DOHH2 (cell line): Measurements from ENCODE around the gene CACNA1D.

Source experiments
- H3F3A ChIP-seq: fragments of 200-600 bp; sonication (generic), shearing (Covaris generic); 2 replicates; pipeline ENCODE4 v1.6.0; 2016; ENCODE audit warnings: antibody characterized with exemption, mild to moderate bottlenecking; ENCODE audit not compliant: control insufficient read depth, insufficient read depth
- H3K27ac ChIP-seq: fragments of 200-600 bp; sonication (generic); 2 replicates; pipeline ENCODE4 v1.5.1; 2014; ENCODE audit warnings: low read depth, mild to moderate bottlenecking, low read length, moderate library complexity
- H3K27me3 ChIP-seq: fragments of 200-600 bp; sonication (generic); 2 replicates; pipeline ENCODE4 v1.6.1; 2014; ENCODE audit warnings: mild to moderate bottlenecking, low read length, mixed read lengths; ENCODE audit not compliant: control insufficient read depth
- H3K36me3 ChIP-seq: fragments of 200-600 bp; sonication (generic); 2 replicates; pipeline ENCODE4 v1.6.1; 2014; ENCODE audit warnings: mild to moderate bottlenecking, low read length, moderate library complexity, mixed read lengths; ENCODE audit not compliant: control insufficient read depth
- H3K4me1 ChIP-seq: fragments of 200-600 bp; sonication (generic); 2 replicates; pipeline ENCODE4 v1.6.1; 2014; ENCODE audit warnings: mild to moderate bottlenecking, low read length, mixed read lengths; ENCODE audit not compliant: control insufficient read depth
- H3K4me2 ChIP-seq: fragments of 200-600 bp; sonication (generic); 2 replicates; pipeline ENCODE4 v1.6.0; 2014; ENCODE audit warnings: mild to moderate bottlenecking, low read length, moderate library complexity
- H3K4me3 ChIP-seq: fragments of 200-600 bp; sonication (generic); 2 replicates; pipeline ENCODE4 v1.5.1; 2014; ENCODE audit warnings: mild to moderate bottlenecking, low read length, mixed read lengths
- H3K79me2 ChIP-seq: fragments of 200-600 bp; sonication (generic); 2 replicates; pipeline ENCODE4 v1.6.1; 2014; ENCODE audit warnings: mild to moderate bottlenecking, low read length, mixed read lengths; ENCODE audit not compliant: control insufficient read depth
- H3K9me2 ChIP-seq: fragments of 200-600 bp; sonication (generic); replicated peaks from 2 replicates; pipeline ENCODE4 v1.6.1; 2014; ENCODE audit warnings: mild to moderate bottlenecking, low read length, mixed read lengths; ENCODE audit not compliant: control insufficient read depth
- H3K9me3 ChIP-seq: fragments of 200-600 bp; sonication (generic); 2 replicates; pipeline ENCODE4 v1.6.1; 2014; ENCODE audit warnings: antibody characterized with exemption, low read length, mixed read lengths; ENCODE audit not compliant: control insufficient read depth, insufficient read depth
- H4K20me1 ChIP-seq: fragments of 200-600 bp; sonication (generic); 2 replicates; pipeline ENCODE4 v1.6.0; 2014; ENCODE audit warnings: low read depth, mild to moderate bottlenecking, antibody characterized with exemption, low read length, moderate library complexity; ENCODE audit not compliant: control insufficient read depth, insufficient read depth
- EZH2phosphoT487 ChIP-seq: fragments of 200-600 bp; sonication (generic); IDR thresholded peaks from 2 replicates; pipeline ENCODE4 v1.6.1; 2017; ENCODE audit warnings: borderline replicate concordance, mild to moderate bottlenecking, antibody characterized with exemption, low read length, moderate library complexity, mixed read lengths
- TF ChIP-seq, protein P1 (sequence below): fragments of 200-600 bp; sonication (generic); IDR thresholded peaks from one replicate; pipeline ENCODE4 v1.5.1; 2014; ENCODE audit warnings: antibody characterized with exemption, mild to moderate bottlenecking, low read depth, low read length; ENCODE audit not compliant: poor library complexity, severe bottlenecking

CACNA1D gene

DNA sequence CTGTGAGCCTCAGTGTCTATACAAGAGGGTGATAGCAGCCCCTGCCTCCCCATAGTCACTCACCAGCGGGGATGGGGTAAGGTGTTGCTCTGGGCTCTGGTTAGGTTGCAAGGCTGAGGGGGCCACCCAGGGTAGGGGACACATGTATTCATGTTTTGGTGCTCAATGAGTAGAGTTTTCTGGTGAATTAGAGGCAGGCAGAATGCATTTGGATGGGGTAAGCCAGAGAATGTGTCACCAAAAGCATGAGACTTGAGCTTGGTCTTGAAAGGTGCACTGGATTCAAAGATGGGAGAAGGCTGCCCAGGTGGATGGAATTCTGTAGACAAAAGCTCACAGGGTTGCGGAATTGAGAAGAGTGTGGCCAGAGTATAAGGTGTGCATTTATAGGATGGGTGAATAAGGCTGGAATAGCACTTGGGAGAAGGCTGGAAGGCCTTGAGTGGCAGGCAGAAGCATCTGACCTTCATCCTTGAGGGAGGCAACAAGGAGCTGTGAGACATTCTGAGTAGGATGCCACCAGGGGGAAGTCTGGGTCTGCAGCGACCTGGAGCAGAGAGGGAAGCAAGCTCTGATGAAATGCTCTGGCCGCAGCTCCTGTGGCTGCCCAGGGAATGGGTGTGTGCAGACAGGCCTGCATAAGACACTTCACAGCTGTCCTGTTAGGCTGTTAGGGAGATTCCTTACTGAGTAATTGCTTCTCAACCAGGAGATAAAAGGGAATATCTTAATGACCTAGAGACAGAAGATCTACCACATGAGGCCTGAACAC is 202.2 kb downstream of the CACNA1D start:
- Histone ChIP-seq H3K27ac (no peak overlapping the region), H3K4me1 (no peaks in the 10 kb centered on the region), H3K4me2 (no peak overlapping the region), H3K4me3 (no peak overlapping the region), H3K9me3 (no peaks in the 10 kb centered on the region), H3K9me2 (no peaks in the 10 kb centered on the region), H4K20me1 (no peaks in the 10 kb centered on the region), H3F3A (no peaks in the 10 kb centered on the region), H3K36me3 (no peaks in the 10 kb centered on the region), H3K27me3 (peaks cover 16% of the 10 kb centered on the region; the same call in 1 of the 2 replicates), H3K79me2 (no peaks in the 10 kb centered on the region)
- TF ChIP-seq, protein P1, sequence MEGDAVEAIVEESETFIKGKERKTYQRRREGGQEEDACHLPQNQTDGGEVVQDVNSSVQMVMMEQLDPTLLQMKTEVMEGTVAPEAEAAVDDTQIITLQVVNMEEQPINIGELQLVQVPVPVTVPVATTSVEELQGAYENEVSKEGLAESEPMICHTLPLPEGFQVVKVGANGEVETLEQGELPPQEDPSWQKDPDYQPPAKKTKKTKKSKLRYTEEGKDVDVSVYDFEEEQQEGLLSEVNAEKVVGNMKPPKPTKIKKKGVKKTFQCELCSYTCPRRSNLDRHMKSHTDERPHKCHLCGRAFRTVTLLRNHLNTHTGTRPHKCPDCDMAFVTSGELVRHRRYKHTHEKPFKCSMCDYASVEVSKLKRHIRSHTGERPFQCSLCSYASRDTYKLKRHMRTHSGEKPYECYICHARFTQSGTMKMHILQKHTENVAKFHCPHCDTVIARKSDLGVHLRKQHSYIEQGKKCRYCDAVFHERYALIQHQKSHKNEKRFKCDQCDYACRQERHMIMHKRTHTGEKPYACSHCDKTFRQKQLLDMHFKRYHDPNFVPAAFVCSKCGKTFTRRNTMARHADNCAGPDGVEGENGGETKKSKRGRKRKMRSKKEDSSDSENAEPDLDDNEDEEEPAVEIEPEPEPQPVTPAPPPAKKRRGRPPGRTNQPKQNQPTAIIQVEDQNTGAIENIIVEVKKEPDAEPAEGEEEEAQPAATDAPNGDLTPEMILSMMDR, result no peak
- no peak for TF ChIP-seq EZH2phosphoT487

- Histone ChIP-seq H3K27me3 (peaks cover 7% of the 10 kb centered on the region; the same call in 1 of the 2 replicates), H3K9me3 (no peaks in the 10 kb centered on the region)
- TF ChIP-seq EZH2phosphoT487, result no peak
- TF ChIP-seq, protein P1, result no peak
Measured at GRCh38 chr3:53700441-53700840, 206.0 kb downstream of the CACNA1D start.

GRCh38 chr3:53702776-53703530 is 208.5 kb downstream of the CACNA1D start:
- H3K4me3 ChIP-seq, result no peak overlapping the region

More at GRCh38 chr3:53700441-53700840, 206.0 kb downstream of the CACNA1D start:
- H3K79me2 ChIP-seq, result no peaks in the 10 kb centered on the region
- no peak overlapping the region for H3K4me3 ChIP-seq
- H3F3A ChIP-seq, result no peaks in the 10 kb centered on the region
- no peak overlapping the region for H3K27ac ChIP-seq
- no peaks in the 10 kb centered on the region for H4K20me1 ChIP-seq
- no peak overlapping the region for H3K4me2 ChIP-seq
- no peaks in the 10 kb centered on the region for H3K4me1 ChIP-seq
- H3K9me2 ChIP-seq, result no peaks in the 10 kb centered on the region
- no peaks in the 10 kb centered on the region for H3K36me3 ChIP-seq

More at GRCh38 chr3:53702776-53703530, 208.5 kb downstream of the CACNA1D start:
- TF ChIP-seq EZH2phosphoT487, result no peak
- TF ChIP-seq, protein P1, result no peak
- H3K36me3 ChIP-seq, result no peaks in the 10 kb centered on the region
- no peak overlapping the region for H3K4me2 ChIP-seq
- no peak overlapping the region for H3K27ac ChIP-seq
- H3K4me1 ChIP-seq, result no peaks in the 10 kb centered on the region
- no peaks in the 10 kb centered on the region for H3K9me2 ChIP-seq
- H3K27me3 ChIP-seq, result no peaks in the 10 kb centered on the region; the same call in 1 of the 2 replicates
- H4K20me1 ChIP-seq, result no peaks in the 10 kb centered on the region
- no peaks in the 10 kb centered on the region for H3K79me2 ChIP-seq
- no peaks in the 10 kb centered on the region for H3F3A ChIP-seq
- H3K9me3 ChIP-seq, result no peaks in the 10 kb centered on the region
